ENCODE measurements around the gene SLC25A13. TPM values are rescaled to one million over a fixed set of nuclear protein-coding genes. Genes with fewer than 3 reads are reported as not detected.
A peak's percentile ranks its signal among the peaks of the same experiment; 100 is the strongest.

SLC25A13 gene
- total and polyA plus RNA-seq, 9 of the 15 experiments (the other 6 are each of a cell fraction or from before 2014, with no cell fraction given): 21.4 to 80.2 (median 58.7) TPM

DNA sequence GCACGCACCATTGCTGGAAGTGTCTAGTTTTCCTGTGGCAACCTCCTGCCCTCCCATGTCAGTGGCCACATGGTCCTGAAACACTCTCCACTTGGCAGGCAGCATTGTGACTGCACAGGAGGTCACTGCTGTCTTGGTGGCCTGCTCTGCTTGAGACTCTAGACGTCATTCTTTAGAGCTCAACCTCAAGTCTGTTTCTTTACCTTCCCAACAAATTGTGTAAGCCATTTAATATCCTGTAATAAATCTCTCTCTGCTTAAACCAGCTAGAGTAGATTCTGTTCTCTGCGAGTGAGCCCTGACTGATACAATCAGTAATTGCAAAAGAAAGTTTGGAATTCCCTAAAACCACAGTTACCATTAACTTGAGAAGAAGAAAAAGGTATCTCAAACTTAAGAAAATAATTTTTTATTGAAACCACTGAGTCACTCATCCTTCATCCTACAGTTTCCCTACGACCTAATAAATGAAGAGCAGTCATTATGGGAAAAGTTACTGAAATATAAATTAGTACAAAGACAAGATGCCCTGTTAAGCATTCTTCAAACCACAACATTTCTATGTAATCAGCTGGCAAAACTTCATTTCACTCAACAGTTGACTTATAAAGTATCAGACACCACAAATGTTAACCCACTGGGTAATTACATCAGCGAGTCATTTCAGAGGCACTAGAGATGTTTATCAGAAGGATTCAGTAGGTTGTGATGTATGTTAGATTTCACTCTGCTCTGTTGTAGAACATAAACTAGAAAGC lies 18.0 kb downstream of the SLC25A13 start:
- in situ Hi-C loops (cut with MboI) (no loop called here), intact Hi-C loops (cut with micrococcal nuclease) (no loop called here)
- Histone ChIP-seq H3K4me2 (ENCODE audit: insufficient read depth, low read length) (peak overlapping the region; percentile 56), H3K9me3 (replicated peaks; ENCODE audit: control insufficient read depth, insufficient read depth, low read depth, low read length) (no peaks in the 10 kb centered on the region; the same call in 1 of the 2 replicates), H3K4me3 (no peak overlapping the region), H2AFZ (ENCODE audit: low read depth, low read length) (peak overlapping the region; percentile 18; the same call in 1 of the 2 replicates), H3K9me1 (ENCODE audit: control insufficient read depth, insufficient read depth, low read length) (no peaks in the 10 kb centered on the region), H3K9ac (ENCODE audit: insufficient read depth in 1 of 2, low read depth in 2 of 2, low read length in 2 of 2) (peak overlapping the region in 1 of 2 experiments; percentile 8; a peak in 1 of 4 replicates), H3K36me3 (ENCODE audit: control insufficient read depth, insufficient read depth, low read length) (peaks cover 9% of the 10 kb centered on the region; the same call in 2 of the 3 replicates), H3K27me3 (ENCODE audit: control insufficient read depth in 2 of 2, insufficient read depth in 2 of 2, low read length in 2 of 2) (no peaks in the 10 kb centered on the region), H3K4me1 (replicated peaks in 1 of 2; ENCODE audit: control insufficient read depth in 2 of 2, insufficient read depth in 2 of 2, low read length in 2 of 2) (peaks cover 0 to 45% of the 10 kb centered on the region in 2 experiments; a peak in 4 of 5 replicates), H4K20me1 (replicated peaks; ENCODE audit: control insufficient read depth, insufficient read depth, low read length) (peaks cover 28% of the 10 kb centered on the region), H3K79me2 (ENCODE audit: control insufficient read depth, insufficient read depth, low read length) (peaks cover 93% of the 10 kb centered on the region), H3K27ac (ENCODE audit: extremely low read depth, low read depth, low read length) (peak overlapping the region; percentile 61)
- DNase-seq (ENCODE audit: extremely low read depth in 1 of 4, low spot score in 3 of 4) (no peak), ATAC-seq (peak; percentile 49), FAIRE-seq (no peak)
- ChIA-PET CTCF (ENCODE audit: low intra/inter-chr PET ratio) (no interaction called here), POLR2A (interaction anchor here (0.7 to 1.9 kb wide), 2 partner anchors 11 to 16 kb away, joined by 3 to 6 read pairs; no protein-coding TSS in a partner anchor)
- no TSS peak for BruUV-seq (replicated peaks)
- TF ChIP-seq COPS2 (conservative IDR thresholded peaks at IDR 0.05) (no peak), MEIS2 (IDR thresholded peaks at IDR 0.05; ENCODE audit: partially characterized antibody) (peak; percentile 33), ZNF766 (CRISPR knock-in tag; conservative IDR thresholded peaks at IDR 0.05) (0 out of 2 replicates have a peak, but pooled peaks have one; percentile 22), ERF (CRISPR knock-in tag; IDR thresholded peaks at IDR 0.05) (0 out of 2 replicates have a peak, but pooled peaks have one; percentile 11), FOXJ2 (tag; IDR thresholded peaks at IDR 0.05) (0 out of 2 replicates have a peak, but pooled peaks have one; percentile 4), SOX6 (IDR thresholded peaks at IDR 0.05) (no peak), ETV1 (tag; conservative IDR thresholded peaks at IDR 0.05; ENCODE audit: low read depth) (peak; percentile 44; the same call in 1 of the 2 replicates), JUND (IDR thresholded peaks at IDR 0.05; ENCODE audit: borderline replicate concordance, low read depth, low read length) (peak; percentile 10; the same call in 1 of the 2 replicates), JUND (tag; IDR thresholded peaks at IDR 0.05; ENCODE audit: borderline replicate concordance, low read depth, low read length) (no peak), CEBPB (tag; IDR thresholded peaks at IDR 0.05) (peak; percentile 63; the same call in 1 of the 2 replicates), CBX5 (IDR thresholded peaks at IDR 0.05; ENCODE audit: borderline replicate concordance, low read depth) (no peak), ETV5 (CRISPR knock-in tag; IDR thresholded peaks at IDR 0.05; ENCODE audit: low read depth) (0 out of 2 replicates have a peak, but pooled peaks have one; percentile 29), TBP (optimal IDR thresholded peaks at IDR 0.05; ENCODE audit: low read depth, low read length) (no peak), CEBPG (CRISPR knock-in tag; IDR thresholded peaks at IDR 0.05) (no peak), CEBPG (tag; conservative IDR thresholded peaks at IDR 0.05 in 1 of 2, IDR thresholded peaks at IDR 0.05 in 1 of 2) (peak; percentile 18 to 30; a peak in 1 of 4 replicates)
- TF ChIP-seq, protein P1, sequence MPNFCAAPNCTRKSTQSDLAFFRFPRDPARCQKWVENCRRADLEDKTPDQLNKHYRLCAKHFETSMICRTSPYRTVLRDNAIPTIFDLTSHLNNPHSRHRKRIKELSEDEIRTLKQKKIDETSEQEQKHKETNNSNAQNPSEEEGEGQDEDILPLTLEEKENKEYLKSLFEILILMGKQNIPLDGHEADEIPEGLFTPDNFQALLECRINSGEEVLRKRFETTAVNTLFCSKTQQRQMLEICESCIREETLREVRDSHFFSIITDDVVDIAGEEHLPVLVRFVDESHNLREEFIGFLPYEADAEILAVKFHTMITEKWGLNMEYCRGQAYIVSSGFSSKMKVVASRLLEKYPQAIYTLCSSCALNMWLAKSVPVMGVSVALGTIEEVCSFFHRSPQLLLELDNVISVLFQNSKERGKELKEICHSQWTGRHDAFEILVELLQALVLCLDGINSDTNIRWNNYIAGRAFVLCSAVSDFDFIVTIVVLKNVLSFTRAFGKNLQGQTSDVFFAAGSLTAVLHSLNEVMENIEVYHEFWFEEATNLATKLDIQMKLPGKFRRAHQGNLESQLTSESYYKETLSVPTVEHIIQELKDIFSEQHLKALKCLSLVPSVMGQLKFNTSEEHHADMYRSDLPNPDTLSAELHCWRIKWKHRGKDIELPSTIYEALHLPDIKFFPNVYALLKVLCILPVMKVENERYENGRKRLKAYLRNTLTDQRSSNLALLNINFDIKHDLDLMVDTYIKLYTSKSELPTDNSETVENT (CRISPR knock-in tag; IDR thresholded peaks at IDR 0.05): no peak
- TF ChIP-seq, protein P2, sequence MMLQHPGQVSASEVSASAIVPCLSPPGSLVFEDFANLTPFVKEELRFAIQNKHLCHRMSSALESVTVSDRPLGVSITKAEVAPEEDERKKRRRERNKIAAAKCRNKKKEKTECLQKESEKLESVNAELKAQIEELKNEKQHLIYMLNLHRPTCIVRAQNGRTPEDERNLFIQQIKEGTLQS (IDR thresholded peaks at IDR 0.05): peak; percentile 19; the same call in 1 of the 2 replicates
- TF ChIP-seq, protein P2 (CRISPR knock-in tag; conservative IDR thresholded peaks at IDR 0.05): no peak
- WGBS (ENCODE audit: insufficient coverage, low coverage, missing lambda C conversion rate): 38% methylated on average over 5 of the region's 5 CpGs

Data from K562 (cell line).